ENCODE results near the gene UBXN11. TPM values are rescaled to one million over a fixed set of nuclear protein-coding genes. Genes with fewer than 3 reads are reported as not detected.

UBXN11 gene
- total RNA-seq, 1 donor = 5.6 TPM

- DNase-seq (ENCODE audit: low read depth) = no peak
- H3K4me3 ChIP-seq (ENCODE audit: low read depth, low read length) = no peak overlapping the region
- TF ChIP-seq CTCF (IDR thresholded peaks at IDR 0.05; ENCODE audit: insufficient read depth, low read depth, low read length) = no peak
Observed at GRCh38 chr1:26265405-26265804, 41.0 kb downstream of the UBXN11 start.

GRCh38 chr1:26263212-26263611, 43.2 kb downstream of the UBXN11 start:
- no peak for DNase-seq (ENCODE audit: low read depth)
- H3K4me3 ChIP-seq (ENCODE audit: low read depth, low read length) = no peak overlapping the region
- TF ChIP-seq CTCF (IDR thresholded peaks at IDR 0.05; ENCODE audit: insufficient read depth, low read depth, low read length) = no peak

GRCh38 chr1:26259578-26259977, 46.9 kb downstream of the UBXN11 start:
- TF ChIP-seq CTCF (IDR thresholded peaks at IDR 0.05; ENCODE audit: insufficient read depth, low read depth, low read length) = no peak
- no peak for DNase-seq (ENCODE audit: low read depth)
- no peak overlapping the region for H3K4me3 ChIP-seq (ENCODE audit: low read depth, low read length)

- no peak for TF ChIP-seq CTCF (IDR thresholded peaks at IDR 0.05; ENCODE audit: insufficient read depth, low read depth, low read length)
- DNase-seq (ENCODE audit: low read depth) = no peak
- no peak overlapping the region for H3K4me3 ChIP-seq (ENCODE audit: low read depth, low read length)
Observed at GRCh38 chr1:26259005-26259404, 47.4 kb downstream of the UBXN11 start.

GRCh38 chr1:26257222-26257621, 49.2 kb downstream of the UBXN11 start:
- no peak for DNase-seq (ENCODE audit: low read depth)
- H3K4me3 ChIP-seq (ENCODE audit: low read depth, low read length) = no peak overlapping the region
- no peak for TF ChIP-seq CTCF (IDR thresholded peaks at IDR 0.05; ENCODE audit: insufficient read depth, low read depth, low read length)

- TF ChIP-seq CTCF (IDR thresholded peaks at IDR 0.05; ENCODE audit: insufficient read depth, low read depth, low read length) = no peak
- DNase-seq (ENCODE audit: low read depth) = no peak
- H3K4me3 ChIP-seq (ENCODE audit: low read depth, low read length) = no peak overlapping the region
Observed at GRCh38 chr1:26254404-26254803, 52.0 kb downstream of the UBXN11 start.

GRCh38 chr1:26252718-26253117, 53.7 kb downstream of the UBXN11 start:
- H3K4me3 ChIP-seq (ENCODE audit: low read depth, low read length) = no peak overlapping the region
- DNase-seq (ENCODE audit: low read depth) = no peak
- no peak for TF ChIP-seq CTCF (IDR thresholded peaks at IDR 0.05; ENCODE audit: insufficient read depth, low read depth, low read length)
